Lower lobe of right lung (tissue), 2 donors: Measurements from ENCODE around the gene SLC2A3. TPM values are rescaled to one million over a fixed set of nuclear protein-coding genes. Genes with fewer than 3 reads are reported as not detected.
"Not testable (repeated sequence)": the region's sequence is repeated elsewhere in the genome, so short reads cannot be mapped to it uniquely, and the experiment has no call there.

ENCODE experiments used
- ATAC-seq, 2 donors: fragments of 200-7000 bp; cut with Tn5 transposase; one replicate each; pipeline ENCODE4 v1.9.1; 2020 to 2022; ENCODE audit warnings: mild to moderate bottlenecking in 2 of 2, moderate library complexity in 2 of 2
- DNase-seq: peaks from one replicate; pipeline ENCODE4 v3.0.0-alpha.2; 2020
- H3K27ac ChIP-seq: fragments of 200-600 bp; one replicate; pipeline ENCODE4 v1.8.0; 2022
- H3K27me3 ChIP-seq: fragments of 200-600 bp; one replicate; pipeline ENCODE4 v1.8.0; 2022; ENCODE audit warnings: low read depth
- H3K36me3 ChIP-seq: fragments of 200-600 bp; one replicate; pipeline ENCODE4 v1.8.0; 2022; ENCODE audit warnings: mild to moderate bottlenecking
- H3K4me1 ChIP-seq: fragments of 200-600 bp; one replicate; pipeline ENCODE4 v1.8.0; 2022
- H3K4me3 ChIP-seq: fragments of 200-600 bp; one replicate; pipeline ENCODE4 v1.8.0; 2022; ENCODE audit warnings: mild to moderate bottlenecking
- H3K9me3 ChIP-seq: fragments of 200-600 bp; one replicate; pipeline ENCODE4 v1.8.0; 2022
- intact Hi-C: fragments of 100-400 bp; cut with DNase I; formaldehyde crosslinking; loops from one replicate; pipeline ENCODE4 v1.11.0; 2022
- long read RNA-seq: library from polyadenylated mRNA; unstranded; transcript quantifications from one replicate; pipeline ENCODE4 v2.0.0, GENCODE V29; 2021
- total RNA-seq: library from RNA; stranded (reverse); fragmentation: NEBNext Ultra II Directional; extraction: Animal tissue kit (Norgen Biotek cat#: 25700); gene quantifications from one replicate; pipeline ENCODE4 v1.2.1, GENCODE V29; 2021
- TF ChIP-seq, protein P1 (sequence below): fragments of 200-600 bp; IDR thresholded peaks from one replicate; pipeline ENCODE4 v1.8.0; 2022; ENCODE audit warnings: antibody characterized with exemption, mild to moderate bottlenecking
- donor health status: DM: no; HTN: yes; CAD: no; lungs with severe emphysema.

The SLC2A3 gene
- total RNA-seq = 133 TPM
- long read RNA-seq, transcript SLC2A3-201 (10 exons, 3,915 nt) = major isoform, 24 of 44 reads
- long read RNA-seq, partial matches to known transcripts = 4 of 44 reads
- long read RNA-seq, other reads (novel, unspliced or antisense) = 10 of 44 reads

DNA sequence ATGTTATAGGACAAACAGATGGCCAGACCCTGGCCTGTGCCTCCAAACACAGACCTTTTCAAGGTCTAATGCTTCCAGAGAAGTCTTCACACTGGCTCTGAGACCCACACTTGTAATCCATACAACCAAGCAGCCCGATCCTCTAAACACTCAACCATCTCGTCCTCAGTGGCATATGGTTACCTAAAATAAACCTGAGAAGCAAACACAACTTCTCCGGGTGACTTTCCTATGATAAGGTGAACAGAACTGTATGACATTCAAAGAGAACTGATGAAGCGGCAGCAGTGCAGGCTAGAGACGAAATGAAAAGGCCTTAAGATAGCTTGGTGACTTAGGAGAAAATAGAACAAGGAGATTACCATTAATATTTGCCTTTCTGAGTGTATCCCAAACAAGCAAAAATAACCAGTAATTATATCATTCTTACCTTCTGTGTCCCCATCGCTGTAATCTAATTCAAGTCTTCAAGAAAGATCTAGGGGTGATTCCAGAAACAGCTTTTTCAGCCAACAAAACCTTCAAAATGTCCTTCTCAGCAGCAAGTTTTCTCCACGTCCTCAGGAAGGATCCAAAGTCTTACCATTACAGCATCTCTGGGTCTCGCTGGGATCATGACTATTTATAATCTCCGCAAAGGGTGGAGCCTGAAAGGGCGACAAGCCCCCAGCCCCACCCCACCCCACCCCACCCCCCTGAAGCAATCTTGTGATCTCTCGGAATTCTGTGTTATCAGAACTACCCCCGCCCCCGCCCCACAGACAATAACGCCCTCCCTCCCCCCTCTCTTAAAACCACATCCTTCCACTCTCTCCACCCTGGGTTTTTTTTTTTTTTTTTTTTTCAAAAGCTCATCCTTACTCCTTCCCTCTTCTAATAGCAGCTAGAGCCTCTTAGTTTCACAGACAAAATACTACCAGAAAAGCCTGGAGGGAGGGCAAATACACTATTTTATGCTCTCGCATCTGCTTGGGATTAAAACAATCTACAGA lies at the start of gene SLC2A3:
TSS of gene SLC2A3 (minus strand) at position 598 of the 992 bp plus-strand sequence. CDS start at position 445, 153 bp downstream.
- intact Hi-C loops = loop anchor here (10.0 kb wide), 1 partner anchor 59 kb away; no protein-coding TSS in a partner anchor
- Histone ChIP-seq H3K4me3 (peak within 1 kb of the TSS; percentile 62), H3K27me3 (no peaks in the 10 kb centered on the region), H3K36me3 (peaks cover 29% of the 10 kb centered on the region), H3K4me1 (peaks cover 19% of the 10 kb centered on the region), H3K27ac (peak within 1 kb of the TSS; percentile 87), H3K9me3 (no peaks in the 10 kb centered on the region)
- TF ChIP-seq, protein P1, sequence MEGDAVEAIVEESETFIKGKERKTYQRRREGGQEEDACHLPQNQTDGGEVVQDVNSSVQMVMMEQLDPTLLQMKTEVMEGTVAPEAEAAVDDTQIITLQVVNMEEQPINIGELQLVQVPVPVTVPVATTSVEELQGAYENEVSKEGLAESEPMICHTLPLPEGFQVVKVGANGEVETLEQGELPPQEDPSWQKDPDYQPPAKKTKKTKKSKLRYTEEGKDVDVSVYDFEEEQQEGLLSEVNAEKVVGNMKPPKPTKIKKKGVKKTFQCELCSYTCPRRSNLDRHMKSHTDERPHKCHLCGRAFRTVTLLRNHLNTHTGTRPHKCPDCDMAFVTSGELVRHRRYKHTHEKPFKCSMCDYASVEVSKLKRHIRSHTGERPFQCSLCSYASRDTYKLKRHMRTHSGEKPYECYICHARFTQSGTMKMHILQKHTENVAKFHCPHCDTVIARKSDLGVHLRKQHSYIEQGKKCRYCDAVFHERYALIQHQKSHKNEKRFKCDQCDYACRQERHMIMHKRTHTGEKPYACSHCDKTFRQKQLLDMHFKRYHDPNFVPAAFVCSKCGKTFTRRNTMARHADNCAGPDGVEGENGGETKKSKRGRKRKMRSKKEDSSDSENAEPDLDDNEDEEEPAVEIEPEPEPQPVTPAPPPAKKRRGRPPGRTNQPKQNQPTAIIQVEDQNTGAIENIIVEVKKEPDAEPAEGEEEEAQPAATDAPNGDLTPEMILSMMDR = no peak
- no peak for DNase-seq
- ATAC-seq = peak; percentile 84

DNA sequence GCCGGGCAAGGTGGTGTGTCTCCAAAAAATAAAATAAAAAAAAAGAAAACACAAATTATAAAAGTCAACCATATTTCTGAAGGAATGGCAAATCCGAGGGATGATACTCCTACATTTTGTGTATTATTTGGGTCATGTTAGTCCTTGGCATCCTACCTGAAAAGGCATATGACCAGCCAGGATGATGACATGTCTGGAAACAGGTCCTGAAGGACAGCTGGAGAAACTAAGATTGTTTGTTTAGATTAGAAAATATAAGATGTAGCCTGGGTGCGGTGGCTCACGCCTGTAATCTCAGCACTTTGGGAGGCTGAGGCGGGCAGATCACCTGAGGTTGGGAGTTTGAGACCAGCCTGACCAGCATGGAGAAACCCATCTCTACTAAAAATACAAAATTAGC lies 48.9 kb upstream of the SLC2A3 start:
- Histone ChIP-seq H3K4me1 (peaks cover 20% of the 10 kb centered on the region), H3K27me3 (no peaks in the 10 kb centered on the region), H3K9me3 (no peaks in the 10 kb centered on the region), H3K36me3 (no peaks in the 10 kb centered on the region), H3K4me3 (no peak overlapping the region), H3K27ac (no peak overlapping the region)
- no peak for DNase-seq
- no peak for ATAC-seq
- TF ChIP-seq, protein P1 = no peak
- intact Hi-C loops = no loop called here

DNA sequence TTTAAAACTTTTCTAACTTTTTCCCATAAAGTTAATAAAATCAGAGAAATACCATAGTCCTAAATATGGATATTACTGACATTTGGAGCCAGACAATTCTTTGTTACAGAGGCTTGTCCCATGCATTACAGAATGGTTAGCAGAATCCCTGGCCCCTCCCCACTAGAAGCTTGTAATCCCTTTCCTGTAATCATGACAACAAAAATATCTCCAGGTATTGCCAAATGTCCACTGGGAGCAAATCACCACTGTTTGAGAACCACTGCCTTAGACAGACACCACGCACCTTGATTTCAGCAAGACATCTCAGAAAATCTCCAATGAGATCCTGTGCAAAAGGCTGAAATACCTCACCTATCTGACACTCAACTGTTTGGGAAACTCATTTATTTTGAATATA lies 47.5 kb upstream of the SLC2A3 start:
- intact Hi-C loops, H3K27me3 ChIP-seq, H3K4me3 ChIP-seq, H3K4me1 ChIP-seq, H3K36me3 ChIP-seq, ATAC-seq, H3K27ac ChIP-seq, H3K9me3 ChIP-seq, DNase-seq: not testable (repeated sequence)

DNA sequence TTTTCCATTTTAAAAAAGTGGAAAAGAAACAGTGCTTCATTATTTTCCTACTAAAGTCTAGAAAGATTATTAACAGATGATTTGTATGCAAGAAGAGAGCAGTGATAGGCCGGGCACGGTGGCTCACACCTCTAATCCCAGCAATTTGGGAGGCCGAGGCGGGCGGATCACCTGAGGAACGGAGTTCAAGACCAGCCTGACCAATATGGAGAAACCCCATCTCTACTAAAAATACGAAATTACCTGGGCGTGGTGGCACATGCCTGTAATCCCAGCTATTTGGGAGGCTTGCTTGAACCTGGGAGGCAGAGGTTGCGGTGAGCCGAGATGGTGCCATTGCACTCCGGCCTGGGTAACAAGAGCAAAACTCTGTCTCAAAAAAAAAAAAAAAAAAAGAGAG lies 47.0 kb upstream of the SLC2A3 start:
- not testable (repeated sequence) for DNase-seq, H3K4me1 ChIP-seq

DNA sequence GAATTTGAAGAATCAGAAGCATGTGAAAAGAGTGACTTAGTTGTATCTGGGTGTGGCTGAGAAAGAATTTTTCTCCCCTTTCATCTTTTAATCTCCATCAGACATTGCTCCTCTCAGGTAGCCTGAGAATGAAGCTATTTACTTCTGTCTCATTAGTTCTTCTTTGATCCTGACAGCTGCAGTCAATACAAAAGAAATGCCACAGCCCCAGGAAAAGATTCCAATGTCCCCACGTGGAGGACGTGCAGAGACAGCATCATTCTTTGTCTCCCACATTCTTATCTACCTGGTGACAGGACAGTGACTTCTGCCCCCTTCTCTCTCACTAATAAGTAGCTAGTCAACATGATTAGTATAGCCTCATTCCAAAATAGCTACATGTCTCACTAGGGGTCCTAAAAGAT lies 46.3 kb upstream of the SLC2A3 start:
- H3K9me3 ChIP-seq, intact Hi-C loops, H3K4me3 ChIP-seq, H3K36me3 ChIP-seq, DNase-seq, H3K27me3 ChIP-seq, H3K4me1 ChIP-seq: not testable (repeated sequence)
- peak; percentile 51 to 54 for ATAC-seq
- peak overlapping the region; percentile 74 for H3K27ac ChIP-seq

More for the DNA sequence above, 47.0 kb upstream of the SLC2A3 start:
- ATAC-seq, H3K4me3 ChIP-seq, intact Hi-C loops, H3K27me3 ChIP-seq, H3K27ac ChIP-seq, H3K9me3 ChIP-seq, H3K36me3 ChIP-seq: not testable (repeated sequence)

DNA sequence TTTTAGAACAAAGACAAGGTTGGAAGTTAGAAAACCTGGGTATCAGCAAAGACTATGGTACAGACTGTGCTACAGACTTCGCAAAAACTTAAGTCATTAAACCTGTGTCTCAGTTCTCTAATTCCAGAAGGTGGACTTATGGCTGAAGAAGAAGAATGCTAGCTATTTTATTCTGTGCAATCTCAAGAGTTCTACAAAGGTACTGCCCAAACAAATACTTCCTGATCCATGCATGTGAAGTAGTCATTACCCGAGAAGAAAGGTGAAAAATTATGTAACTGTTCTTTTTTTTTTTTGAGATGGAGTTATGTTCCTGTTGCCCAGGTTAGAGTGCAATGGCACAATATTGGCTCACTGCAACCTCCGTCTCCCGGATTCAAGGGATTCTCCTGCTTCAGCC lies 45.5 kb upstream of the SLC2A3 start:
- Histone ChIP-seq H3K27ac (peak overlapping the region; percentile 74), H3K4me3 (no peak overlapping the region), H3K4me1 (no peaks in the 10 kb centered on the region), H3K9me3 (no peaks in the 10 kb centered on the region), H3K36me3 (no peaks in the 10 kb centered on the region), H3K27me3 (no peaks in the 10 kb centered on the region)
- DNase-seq (no peak), ATAC-seq (peak; percentile 90 to 95)
- intact Hi-C loops = no loop called here
- TF ChIP-seq, protein P1 = no peak

DNA sequence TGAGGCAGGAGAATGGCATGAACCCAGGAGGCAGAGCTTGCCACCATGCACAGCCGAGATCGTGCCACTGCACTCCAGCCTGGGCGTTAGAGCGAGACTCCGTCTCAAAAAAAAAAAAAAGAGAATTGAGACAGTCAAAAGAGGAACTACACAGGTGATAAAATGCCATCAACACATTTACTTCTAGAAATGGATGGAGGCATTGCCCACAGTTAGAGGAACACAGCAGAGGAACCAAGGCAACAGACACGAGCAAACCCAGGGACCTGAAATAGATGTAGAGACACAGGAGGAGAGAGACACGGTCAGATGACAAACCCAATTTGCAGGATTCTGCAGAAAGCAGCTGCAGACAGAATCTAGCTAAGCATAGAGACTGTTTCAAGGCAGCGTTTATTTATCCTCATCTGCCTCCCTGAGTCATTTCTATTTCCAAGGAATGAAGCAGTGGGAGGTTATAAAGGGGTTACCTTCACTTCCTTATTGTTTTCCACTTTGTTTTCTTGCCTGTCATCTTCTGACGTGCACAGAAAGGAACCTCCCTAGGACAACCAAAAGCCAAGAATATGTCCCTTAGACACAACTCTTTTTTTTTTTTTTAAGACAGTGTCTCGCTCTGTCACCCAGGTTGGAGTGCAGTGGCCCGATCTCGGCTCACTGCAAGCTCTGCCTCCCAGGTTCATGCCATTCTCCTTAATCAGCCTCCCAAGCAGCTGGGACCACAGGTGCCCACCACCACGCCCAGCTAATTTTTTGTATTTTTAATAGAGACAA lies 41.6 kb upstream of the SLC2A3 start:
- DNase-seq, H3K9me3 ChIP-seq, H3K27ac ChIP-seq, H3K36me3 ChIP-seq, H3K4me3 ChIP-seq, H3K4me1 ChIP-seq, intact Hi-C loops, H3K27me3 ChIP-seq: not testable (repeated sequence)
- ATAC-seq = peak in 1 of 2 donors; percentile 58
